K562 (cell line): ENCODE data around the gene FAM222A. TPM values are rescaled to one million over a fixed set of nuclear protein-coding genes. Genes with fewer than 3 reads are reported as not detected.

Source experiments
- ATAC-seq: fragments of 200-7000 bp; cut with Tn5 transposase; 3 replicates; pipeline ENCODE4 v1.9.1; 2020; ENCODE audit warnings: moderate library complexity
- BruUV-seq: library from RNA; stranded (reverse); fragments of 400-500 nt; replicated peaks from 2 replicates; lab custom pipeline; 2021; lab: Mats Ljungman, UMichigan
- CTCF ChIA-PET: fragments of 300-600 bp; formaldehyde crosslinking; extraction: SDS; loops from one replicate; lab custom pipeline; 2021; ENCODE audit warnings: low intra/inter-chr PET ratio; lab: Yijun Ruan, JAX
- POLR2A ChIA-PET: fragments of 300-600, 350-650 bp; sonication (Branson Sonifier 250); formaldehyde crosslinking; extraction: SDS; loops from one replicate; lab custom pipeline; 2021; ENCODE audit warnings: antibody characterized with exemption, inconsistent platforms; lab: Yijun Ruan, JAX
- DNase-seq, 4 experiments: peaks; one replicate each; pipeline versions ENCODE4 v3.0.0 to v3.0.0-alpha.2; 2011 to 2018; ENCODE audit warnings: low spot score in 3 of 4, mixed read lengths in 3 of 4; ENCODE audit errors: extremely low read depth in 1 of 4
- FAIRE-seq: peaks from 2 replicates; lab custom pipeline; 2011; peaks lifted over from hg19 to GRCh38; lab: Jason Lieb, UNC
- H2AFZ ChIP-seq: 2 replicates; pipeline ENCODE4 v1.6.0; 2011; ENCODE audit warnings: low read depth, low read length, control low read depth, inconsistent platforms
- H3K27ac ChIP-seq: fragments of 200-600 bp; 3 replicates; pipeline ENCODE4 v1.8.0; 2011; ENCODE audit warnings: low read depth, mild to moderate bottlenecking, control low read depth, inconsistent platforms, low read length, moderate library complexity, mixed read lengths; ENCODE audit errors: extremely low read depth
- H3K27me3 ChIP-seq, 2 experiments: fragments of 300-600 bp in 1 of 2; 2 replicates in 1 of 2; 3 replicates in 1 of 2; pipeline versions ENCODE4 v1.6.0 to v1.8.0; 2011; ENCODE audit warnings: inconsistent platforms in 2 of 2, low read length in 2 of 2, mild to moderate bottlenecking in 1 of 2, mixed read lengths in 1 of 2, moderate library complexity in 1 of 2; ENCODE audit not compliant: control insufficient read depth in 2 of 2, insufficient read depth in 2 of 2
- H3K36me3 ChIP-seq: fragments of 300-600 bp; 3 replicates; pipeline ENCODE4 v1.8.0; 2011; ENCODE audit warnings: mild to moderate bottlenecking, low read length, inconsistent platforms; ENCODE audit not compliant: control insufficient read depth, insufficient read depth
- H3K4me1 ChIP-seq, 2 experiments: fragments of 200-600 bp in 1 of 2; replicated peaks in 1 of 2; 2 replicates in 1 of 2; 3 replicates in 1 of 2; pipeline versions ENCODE4 v1.5.1 to v1.8.0; 2011; ENCODE audit warnings: inconsistent platforms in 2 of 2, low read length in 2 of 2, mild to moderate bottlenecking in 1 of 2, mixed read lengths in 1 of 2, moderate library complexity in 1 of 2; ENCODE audit not compliant: control insufficient read depth in 2 of 2, insufficient read depth in 2 of 2
- H3K4me2 ChIP-seq: 2 replicates; pipeline ENCODE4 v1.6.1; 2011; ENCODE audit warnings: low read length, control low read depth, inconsistent platforms, mixed read lengths; ENCODE audit not compliant: insufficient read depth
- H3K4me3 ChIP-seq: fragments of 200-600 bp; sonication (generic), shearing (Covaris generic); 2 replicates; pipeline ENCODE4 v1.5.1; 2016; ENCODE audit warnings: control low read depth, inconsistent platforms
- H3K79me2 ChIP-seq: fragments of 200-600 bp; 3 replicates; pipeline ENCODE4 v1.8.0; 2011; ENCODE audit warnings: low read length, inconsistent platforms; ENCODE audit not compliant: control insufficient read depth, insufficient read depth
- H3K9ac ChIP-seq, 2 experiments: 2 replicates each; pipeline versions ENCODE4 v1.6.0 to v1.6.1; 2011; ENCODE audit warnings: low read depth in 2 of 2, low read length in 2 of 2, control low read depth in 1 of 2, inconsistent platforms in 1 of 2, mild to moderate bottlenecking in 1 of 2, mixed read lengths in 1 of 2; ENCODE audit not compliant: insufficient read depth in 1 of 2
- H3K9me1 ChIP-seq: one replicate; pipeline ENCODE4 v1.6.0; 2011; ENCODE audit warnings: inconsistent platforms, mild to moderate bottlenecking, low read length, moderate library complexity; ENCODE audit not compliant: control insufficient read depth, insufficient read depth
- H3K9me3 ChIP-seq: replicated peaks from 2 replicates; pipeline ENCODE4 v1.5.1; 2011; ENCODE audit warnings: low read depth, low read length, inconsistent platforms; ENCODE audit not compliant: control insufficient read depth, insufficient read depth
- H4K20me1 ChIP-seq: replicated peaks from 2 replicates; pipeline ENCODE4 v1.6.1; 2011; ENCODE audit warnings: low read length, inconsistent platforms, mixed read lengths; ENCODE audit not compliant: control insufficient read depth, insufficient read depth
- ZSCAN32 ChIP-seq: fragments of 450-650 bp; formaldehyde crosslinking; IDR thresholded peaks from 2 replicates; pipeline ENCODE4 v1.4.0; 2020; ENCODE audit warnings: mild to moderate bottlenecking, moderate library complexity
- WGBS: fragments of 100-300 bp; shearing (Covaris generic); methylation state at CpG from one replicate; pipeline ENCODE4 v1.1.6; 2016; ENCODE audit warnings: low coverage, mixed read lengths; ENCODE audit not compliant: insufficient coverage; ENCODE audit errors: missing lambda C conversion rate; 5-methylcytosine and 5-hydroxymethylcytosine counted together
- in situ Hi-C: fragments of 300-500 bp; cut with MboI; formaldehyde crosslinking; loops from 4 replicates; pipeline ENCODE4 v1.15.0; 2018; ENCODE audit warnings: inconsistent platforms, mixed read lengths
- intact Hi-C: fragments of 100-400 bp; cut with micrococcal nuclease; formaldehyde crosslinking; loops from 2 replicates; pipeline ENCODE4 v1.14.2; 2022
- polyA plus RNA-seq, 8 experiments: library from polyadenylated mRNA; depleted of rRNA in 4 of 8; stranded (reverse) in 5 of 8; unstranded in 3 of 8; fragments of >200 nt; fragmentation: Nextera tagmentation in 2 of 8; fragmentation: Illumina TruSeq in 1 of 8; extraction: Ambion mirVana in 2 of 8; extraction: Trizol in 1 of 8; gene quantifications; 2 replicates each; pipeline versions ENCODE4 v1.2.1 to v1.2.3, GENCODE V29; 2011 to 2014; ENCODE audit warnings: inconsistent platforms in 1 of 8, missing spikeins in 1 of 8
- total RNA-seq, 7 experiments: library from RNA; depleted of rRNA in 6 of 7; stranded (reverse); fragments of >200 nt in 6 of 7; fragmentation: Illumina TruSeq in 2 of 7; extraction: Trizol in 2 of 7; gene quantifications; 2 replicates each; pipeline versions ENCODE4 v1.2.1 to v1.2.3, GENCODE V29; 2011 to 2021; ENCODE audit warnings: low replicate concordance in 1 of 7

FAM222A gene
- total and polyA plus RNA-seq, 9 of the 15 experiments (the other 6 are each of a cell fraction or from before 2014, with no cell fraction given): 0.03 to 0.36 (median 0.12) TPM; not detected in 1

DNA sequence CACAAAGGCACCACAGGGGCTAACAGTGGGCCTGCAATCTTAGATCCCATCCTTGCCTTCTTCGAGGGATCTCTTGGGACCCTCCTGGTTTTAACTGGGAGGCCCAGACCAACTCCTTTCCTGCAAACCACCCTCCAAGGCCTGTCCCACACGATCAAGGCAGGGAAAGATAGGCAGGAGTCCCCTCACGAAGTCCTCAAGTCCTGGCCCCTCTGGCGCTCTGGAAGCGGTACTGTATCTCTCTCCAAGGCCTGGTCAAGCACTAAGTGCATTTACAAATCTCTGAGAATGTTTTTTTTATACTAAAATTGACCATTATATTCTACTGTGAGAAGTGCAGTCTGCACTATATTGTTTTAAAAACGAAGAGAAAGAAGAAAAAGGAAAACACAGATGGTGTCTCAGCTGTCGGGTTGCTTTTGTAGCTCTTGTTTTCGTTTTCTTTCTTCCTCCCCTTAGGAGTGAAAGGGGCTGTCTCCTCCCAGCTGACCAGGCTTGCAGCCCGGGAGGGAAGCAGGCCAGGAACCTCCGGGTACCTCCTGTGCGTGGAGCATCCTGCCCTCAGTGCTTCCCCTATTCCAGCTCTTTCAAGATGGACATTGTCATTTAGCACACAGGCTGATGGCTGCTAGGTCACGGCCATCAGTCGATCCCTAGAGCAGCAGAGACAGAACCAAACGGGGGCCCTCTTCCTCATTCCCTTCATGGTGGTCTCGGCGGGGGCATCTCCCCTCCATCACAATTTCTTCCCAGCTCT, 56.7 kb downstream of the FAM222A start:
- H3K4me1 ChIP-seq: peaks cover 0 to 22% of the 10 kb centered on the region in 2 experiments; a peak in 3 of 5 replicates
- DNase-seq: no peak
- peaks cover 26 to 74% of the 10 kb centered on the region in 2 experiments; a peak in 4 of 5 replicates for H3K27me3 ChIP-seq
- no peaks in the 10 kb centered on the region for H3K79me2 ChIP-seq
- no peak overlapping the region for H3K4me3 ChIP-seq
- no peak overlapping the region for H3K4me2 ChIP-seq
- ATAC-seq: no peak
- peaks cover 9% of the 10 kb centered on the region; the same call in 1 of the 2 replicates for H4K20me1 ChIP-seq
- POLR2A ChIA-PET: interaction anchor here (0.6 to 1.1 kb wide), 3 partner anchors 170 to 1680 kb away, joined by 3 to 5 read pairs (median 3); no protein-coding TSS in a partner anchor
- no peaks in the 10 kb centered on the region for H3K9me1 ChIP-seq
- no TSS peak for BruUV-seq
- FAIRE-seq: no peak
- no peaks in the 10 kb centered on the region for H3K9me3 ChIP-seq
- WGBS: 2% methylated on average over 11 of the region's 16 CpGs
- CTCF ChIA-PET: interaction anchor here (0.6 kb wide), 1 partner anchor 15 kb away, joined by 3 read pairs; no protein-coding TSS in a partner anchor
- in situ Hi-C loops (loop anchor here (5.0 kb wide), 1 partner anchor 338 kb away; no protein-coding TSS in a partner anchor), intact Hi-C loops (no loop called here)
- H3K27ac ChIP-seq: no peak overlapping the region
- no peaks in the 10 kb centered on the region for H3K36me3 ChIP-seq
- no peak for TF ChIP-seq ZSCAN32
- H3K9ac ChIP-seq: no peak overlapping the region
- H2AFZ ChIP-seq: no peak overlapping the region
